ENCODE measurements around the gene NCAM1.

Gene NCAM1

DNA sequence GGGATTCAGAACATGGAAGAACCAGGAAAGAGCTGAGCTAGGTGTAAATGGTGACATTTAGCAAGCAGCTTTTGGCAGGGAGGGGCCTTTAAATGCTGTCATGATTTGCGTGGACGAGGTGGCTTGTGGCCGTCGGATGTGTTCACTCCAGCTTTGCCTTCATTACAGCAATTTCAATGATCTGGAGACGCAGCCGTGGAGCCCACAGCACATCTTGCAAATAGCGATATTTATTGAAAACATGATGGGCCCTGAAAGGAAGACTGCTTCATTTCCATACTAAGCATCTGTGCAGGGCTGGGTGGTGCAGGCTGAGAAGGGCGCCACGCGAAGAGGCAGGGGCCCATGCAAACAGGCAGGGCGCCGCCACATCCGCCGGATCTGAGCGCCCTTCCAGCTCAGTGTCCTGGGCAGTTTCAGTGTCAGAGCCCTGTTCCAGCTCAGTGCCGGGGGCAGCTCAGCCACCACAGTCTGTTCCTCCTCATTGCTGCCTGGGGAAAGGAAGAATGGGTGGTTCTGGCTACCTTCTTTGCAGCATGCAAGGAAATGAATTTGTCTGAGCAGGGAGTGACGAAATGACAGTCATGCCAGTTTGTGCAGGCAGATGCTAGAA, 242.0 kb downstream of the NCAM1 start:
- DNase-seq (ENCODE audit: low read depth) = no peak
- no peak overlapping the region for H3K4me3 ChIP-seq (ENCODE audit: low read length)
- TF ChIP-seq, protein P1, sequence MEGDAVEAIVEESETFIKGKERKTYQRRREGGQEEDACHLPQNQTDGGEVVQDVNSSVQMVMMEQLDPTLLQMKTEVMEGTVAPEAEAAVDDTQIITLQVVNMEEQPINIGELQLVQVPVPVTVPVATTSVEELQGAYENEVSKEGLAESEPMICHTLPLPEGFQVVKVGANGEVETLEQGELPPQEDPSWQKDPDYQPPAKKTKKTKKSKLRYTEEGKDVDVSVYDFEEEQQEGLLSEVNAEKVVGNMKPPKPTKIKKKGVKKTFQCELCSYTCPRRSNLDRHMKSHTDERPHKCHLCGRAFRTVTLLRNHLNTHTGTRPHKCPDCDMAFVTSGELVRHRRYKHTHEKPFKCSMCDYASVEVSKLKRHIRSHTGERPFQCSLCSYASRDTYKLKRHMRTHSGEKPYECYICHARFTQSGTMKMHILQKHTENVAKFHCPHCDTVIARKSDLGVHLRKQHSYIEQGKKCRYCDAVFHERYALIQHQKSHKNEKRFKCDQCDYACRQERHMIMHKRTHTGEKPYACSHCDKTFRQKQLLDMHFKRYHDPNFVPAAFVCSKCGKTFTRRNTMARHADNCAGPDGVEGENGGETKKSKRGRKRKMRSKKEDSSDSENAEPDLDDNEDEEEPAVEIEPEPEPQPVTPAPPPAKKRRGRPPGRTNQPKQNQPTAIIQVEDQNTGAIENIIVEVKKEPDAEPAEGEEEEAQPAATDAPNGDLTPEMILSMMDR (conservative IDR thresholded peaks at IDR 0.05; ENCODE audit: low read length) = no peak

DNA sequence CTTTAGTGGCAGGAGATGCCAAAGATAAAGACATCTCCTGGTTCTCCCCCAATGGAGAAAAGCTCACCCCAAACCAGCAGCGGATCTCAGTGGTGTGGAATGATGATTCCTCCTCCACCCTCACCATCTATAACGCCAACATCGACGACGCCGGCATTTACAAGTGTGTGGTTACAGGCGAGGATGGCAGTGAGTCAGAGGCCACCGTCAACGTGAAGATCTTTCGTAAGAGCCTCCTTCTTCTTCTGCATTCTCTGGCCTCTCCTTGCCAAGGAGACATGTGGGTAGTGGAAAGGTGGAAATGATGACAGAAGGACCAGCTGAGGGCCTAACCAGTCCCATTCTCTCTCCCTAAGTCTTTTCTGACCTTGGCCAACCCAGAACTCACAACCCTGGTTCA, 243.1 kb downstream of the NCAM1 start:
- no peak overlapping the region for H3K4me3 ChIP-seq (ENCODE audit: low read length)
- TF ChIP-seq, protein P1 (conservative IDR thresholded peaks at IDR 0.05; ENCODE audit: low read length) = no peak
- DNase-seq (ENCODE audit: low read depth) = peak; percentile 16

DNA sequence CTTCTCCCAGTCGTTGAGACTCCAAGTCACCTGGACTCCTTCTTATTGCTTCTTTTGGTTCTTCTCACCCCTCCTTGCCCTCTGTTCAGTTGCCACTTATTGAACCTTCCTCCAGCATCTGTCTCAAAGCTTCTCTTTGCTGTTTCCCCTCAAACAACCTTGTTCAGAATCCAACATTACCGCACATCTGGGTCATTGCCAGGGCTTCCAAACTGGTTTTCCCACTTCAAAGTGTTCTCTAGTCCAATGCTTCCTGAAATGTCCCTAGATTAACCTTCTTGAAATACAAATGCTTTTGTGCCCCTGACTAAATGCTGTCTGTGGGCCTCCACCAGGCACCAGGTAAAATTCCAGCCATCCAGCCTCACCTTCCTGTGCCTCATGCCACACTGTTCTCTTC, 252.3 kb downstream of the NCAM1 start:
- DNase-seq (ENCODE audit: low read depth) = no peak
- H3K4me3 ChIP-seq (ENCODE audit: low read length) = no peak overlapping the region
- TF ChIP-seq, protein P1 (conservative IDR thresholded peaks at IDR 0.05; ENCODE audit: low read length) = no peak

DNA sequence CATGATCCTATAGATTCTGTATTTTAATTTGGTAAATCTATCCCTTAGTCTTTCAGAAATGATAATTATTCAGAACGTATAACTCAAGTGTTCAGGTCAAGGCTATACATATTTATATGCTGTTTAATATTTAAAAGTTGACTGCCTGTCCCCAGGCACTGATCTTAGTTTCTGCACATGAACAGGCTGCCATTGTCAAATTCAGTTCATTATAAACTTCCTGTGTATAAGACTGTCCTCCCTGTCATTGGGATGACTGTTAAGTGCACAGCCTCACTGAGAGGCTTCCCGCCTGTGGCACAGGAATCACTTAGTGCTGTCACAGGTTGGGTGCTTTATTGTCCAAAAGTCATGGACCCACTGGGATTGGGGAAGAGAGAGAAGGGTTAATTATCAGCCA, 261.0 kb downstream of the NCAM1 start:
- no peak overlapping the region for H3K4me3 ChIP-seq (ENCODE audit: low read length)
- DNase-seq (ENCODE audit: low read depth) = no peak
- TF ChIP-seq, protein P1 (conservative IDR thresholded peaks at IDR 0.05; ENCODE audit: low read length) = no peak

DNA sequence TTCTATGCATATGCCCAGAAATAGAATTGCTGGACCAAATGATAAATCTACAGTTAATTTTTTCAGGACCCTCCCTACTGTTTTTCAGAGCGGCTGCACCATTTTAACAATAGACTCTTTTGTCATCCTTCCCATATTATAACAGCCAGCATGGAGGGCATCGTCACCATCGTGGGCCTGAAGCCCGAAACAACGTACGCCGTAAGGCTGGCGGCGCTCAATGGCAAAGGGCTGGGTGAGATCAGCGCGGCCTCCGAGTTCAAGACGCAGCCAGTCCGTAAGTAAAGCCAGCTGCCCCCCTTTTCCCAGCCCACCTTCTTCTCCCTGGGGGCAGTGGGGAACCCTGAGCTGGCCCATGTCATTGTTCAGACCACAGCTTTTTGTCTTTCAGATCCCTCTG, 273.7 kb downstream of the NCAM1 start:
- no peak overlapping the region for H3K4me3 ChIP-seq (ENCODE audit: low read length)
- TF ChIP-seq, protein P1 (conservative IDR thresholded peaks at IDR 0.05; ENCODE audit: low read length) = no peak
- no peak for DNase-seq (ENCODE audit: low read depth)

DNA sequence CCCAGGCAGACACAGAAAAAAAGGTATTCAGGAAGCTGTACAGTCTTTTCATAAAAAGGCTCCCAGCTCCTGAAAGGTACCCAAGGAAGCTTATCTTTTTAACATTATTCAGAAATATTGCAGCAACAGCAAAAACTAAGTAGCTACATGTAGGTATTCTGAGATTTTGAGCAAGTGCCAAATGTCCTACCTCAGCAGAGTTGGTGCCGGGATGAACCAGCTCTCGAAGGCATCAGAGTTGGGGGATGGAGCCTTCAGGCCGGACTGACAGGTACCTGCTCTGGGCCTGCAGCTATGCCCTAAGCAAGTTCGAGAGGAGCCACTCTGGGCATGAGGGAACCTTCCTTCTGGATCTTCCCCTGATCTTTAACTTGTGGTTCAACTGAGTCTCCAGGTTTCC, 276.0 kb downstream of the NCAM1 start:
- no peak for DNase-seq (ENCODE audit: low read depth)

DNA sequence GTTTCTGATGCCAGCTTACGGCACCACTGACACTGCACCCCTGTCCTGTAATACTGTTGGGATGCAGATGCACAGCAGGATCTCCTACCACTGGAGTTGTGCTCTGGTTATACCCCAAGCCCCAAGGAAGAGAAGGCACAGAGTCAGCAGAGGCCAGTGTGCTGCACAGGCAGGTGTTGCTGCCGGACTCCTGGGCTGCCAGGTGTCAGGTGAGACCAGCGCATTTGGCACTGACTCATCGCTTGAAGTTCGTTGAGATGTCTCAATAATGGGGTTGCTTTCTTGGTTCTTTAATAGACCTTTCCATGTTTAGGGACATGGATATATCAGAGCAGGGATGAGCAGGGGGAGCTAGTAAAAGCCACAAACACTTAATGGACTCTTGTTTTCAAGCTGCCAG, 277.5 kb downstream of the NCAM1 start:
- TF ChIP-seq, protein P1 (conservative IDR thresholded peaks at IDR 0.05; ENCODE audit: low read length) = no peak
- DNase-seq (ENCODE audit: low read depth) = no peak
- no peak overlapping the region for H3K4me3 ChIP-seq (ENCODE audit: low read length)

More for the DNA sequence above, 276.0 kb downstream of the NCAM1 start:
- TF ChIP-seq, protein P1 (conservative IDR thresholded peaks at IDR 0.05; ENCODE audit: low read length) = no peak
- H3K4me3 ChIP-seq (ENCODE audit: low read length) = no peak overlapping the region
